Testis (tissue), 2 donors: ENCODE results near the gene CR1L.
"Not testable (repeated sequence)": the region's sequence is repeated elsewhere in the genome, so short reads cannot be mapped to it uniquely, and the experiment has no call there.

Experiments used
- CTCF ChIP-seq, 3 experiments: fragments of 450-650 bp in 2 of 3; fragments of 200-600 bp in 1 of 3; sonication (generic) in 1 of 3; IDR thresholded peaks; one replicate each; pipeline ENCODE4 v1.5.1; 2016 to 2019; ENCODE audit warnings: antibody characterized with exemption in 3 of 3, mild to moderate bottlenecking in 2 of 3, moderate library complexity in 1 of 3
- POLR2A ChIP-seq: fragments of 450-650 bp; IDR thresholded peaks from one replicate; pipeline ENCODE4 v1.6.1; 2017; ENCODE audit warnings: antibody characterized with exemption, mild to moderate bottlenecking, moderate library complexity

- not testable (repeated sequence) for TF ChIP-seq CTCF (IDR thresholded peaks at IDR 0.05); POLR2A
Observed at GRCh38 chr1:207634293-207634692, 10.6 kb upstream of the CR1L start.
